Ovary (tissue), 9 donors: Measurements from ENCODE around the gene ACBD4. TPM values are rescaled to one million over a fixed set of nuclear protein-coding genes. Genes with fewer than 3 reads are reported as not detected.

Source experiments
- DNase-seq, 5 donors: peaks; one replicate each; pipeline ENCODE4 v3.0.0-alpha.2; 2019 to 2020
- H3K27ac ChIP-seq, 2 donors: fragments of 200-600 bp; one replicate each; pipeline versions ENCODE4 v1.5.1 to v1.8.0; 2019 to 2022
- H3K27me3 ChIP-seq: fragments of 200-600 bp; one replicate; pipeline ENCODE4 v1.8.0; 2022
- H3K36me3 ChIP-seq: fragments of 200-600 bp; sonication (generic); one replicate; pipeline ENCODE4 v1.5.1; 2019
- H3K4me1 ChIP-seq: one replicate; pipeline ENCODE4 v1.8.1; 2013; ENCODE audit warnings: mild to moderate bottlenecking, moderate library complexity; ENCODE audit not compliant: insufficient read depth
- H3K4me3 ChIP-seq: fragments of 200-600 bp; sonication (generic); one replicate; pipeline ENCODE4 v1.5.1; 2017
- H3K9me3 ChIP-seq, 2 donors: fragments of 200-600 bp in 1 of 2; sonication (generic) in 1 of 2; one replicate each; pipeline versions ENCODE4 v1.5.1 to v1.8.1; 2013 to 2019; ENCODE audit warnings: mild to moderate bottlenecking in 1 of 2, moderate library complexity in 1 of 2
- CTCF ChIP-seq, 3 donors: fragments of 450-650 bp in 2 of 3; fragments of 200-600 bp in 1 of 3; IDR thresholded peaks; one replicate each; pipeline versions ENCODE4 v1.5.1 to v1.8.0; 2016 to 2022; ENCODE audit warnings: antibody characterized with exemption in 3 of 3, mild to moderate bottlenecking in 1 of 3
- EP300 ChIP-seq: sonication (generic); formaldehyde crosslinking; IDR thresholded peaks from one replicate; pipeline ENCODE4 v1.6.1; 2017; ENCODE audit warnings: antibody characterized with exemption
- POLR2A ChIP-seq: fragments of 450-650 bp; IDR thresholded peaks from one replicate; pipeline ENCODE4 v1.6.1; 2017; ENCODE audit warnings: antibody characterized with exemption, mild to moderate bottlenecking, moderate library complexity
- WGBS, 3 donors: extraction: QIAGEN DNeasy Blood & Tissue Kit in 1 of 3; methylation state at CpG; one replicate each; pipeline versions ENCODE4 v1.1.5 to v1.1.7; 2013 to 2017; 5-methylcytosine and 5-hydroxymethylcytosine counted together
- intact Hi-C, 4 donors: fragments of 100-400 bp; cut with DNase I; formaldehyde crosslinking; loops; one replicate each; pipeline versions ENCODE4 v1.11.0 to v1.15.1; 2022 to 2023
- polyA plus RNA-seq, 2 donors: library from polyadenylated mRNA; stranded (reverse); fragments of 200-250 nt in 1 of 2; fragments of 350-450 nt in 1 of 2; fragmentation: Illumina TruSeq in 1 of 2; extraction: RNeasy Lipid Tissue Mini Kit (QIAGEN cat#74804) in 1 of 2; gene quantifications; one replicate each; pipeline ENCODE4 v1.2.3, GENCODE V29; 2013 to 2014
- total RNA-seq, 7 donors: library from RNA; depleted of rRNA in 2 of 7; stranded (reverse); fragments of >200 nt in 2 of 7; fragmentation: NEBNext Ultra II Directional in 3 of 7; extraction: Animal tissue kit (Norgen Biotek cat#: 25700) in 3 of 7; gene quantifications; one replicate each; pipeline versions ENCODE4 v1.1.0 to v1.2.4, GENCODE V29; 2016 to 2023
- donor health status: DM: no; HTN: no; CAD: no; lungs with moderate emphysema.
- donor health status: DM: no; HTN: no; CAD: no.
- donor health status: Bipolar disorder and iron deficiency.
- donor health status: DM: yes; HTN: yes; CAD: no.
- donor health status: DM: no; HTN: no; CAD: no.
- donor health status: DM: yes; HTN: yes; CAD: no.

Gene ACBD4
- total and polyA plus RNA-seq, 9 donors = 11.0 to 24.5 (median 18.5) TPM

DNA sequence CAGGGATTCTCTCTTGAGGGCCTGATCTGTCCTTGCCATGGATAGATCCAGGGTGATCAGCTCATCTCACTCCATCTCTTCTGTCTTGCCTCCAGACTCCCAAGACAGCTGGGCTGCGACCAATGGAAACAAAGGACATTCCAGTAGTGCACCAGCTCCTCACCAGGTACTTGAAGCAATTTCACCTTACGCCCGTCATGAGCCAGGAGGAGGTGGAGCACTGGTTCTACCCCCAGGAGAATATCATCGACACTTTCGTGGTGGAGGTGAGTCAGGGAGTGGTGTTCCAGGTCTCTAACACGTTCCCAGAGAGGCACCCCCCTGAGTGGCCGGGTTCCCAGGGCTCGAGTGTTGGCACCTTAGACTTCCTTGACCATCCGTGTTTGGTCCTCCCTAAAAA is 32.6 kb upstream of the ACBD4 start:
- WGBS, 3 donors = 85 to 87% (median 86%) methylated on average over 9 of the region's 9 CpGs
- H3K27me3 ChIP-seq = no peaks in the 10 kb centered on the region

DNA sequence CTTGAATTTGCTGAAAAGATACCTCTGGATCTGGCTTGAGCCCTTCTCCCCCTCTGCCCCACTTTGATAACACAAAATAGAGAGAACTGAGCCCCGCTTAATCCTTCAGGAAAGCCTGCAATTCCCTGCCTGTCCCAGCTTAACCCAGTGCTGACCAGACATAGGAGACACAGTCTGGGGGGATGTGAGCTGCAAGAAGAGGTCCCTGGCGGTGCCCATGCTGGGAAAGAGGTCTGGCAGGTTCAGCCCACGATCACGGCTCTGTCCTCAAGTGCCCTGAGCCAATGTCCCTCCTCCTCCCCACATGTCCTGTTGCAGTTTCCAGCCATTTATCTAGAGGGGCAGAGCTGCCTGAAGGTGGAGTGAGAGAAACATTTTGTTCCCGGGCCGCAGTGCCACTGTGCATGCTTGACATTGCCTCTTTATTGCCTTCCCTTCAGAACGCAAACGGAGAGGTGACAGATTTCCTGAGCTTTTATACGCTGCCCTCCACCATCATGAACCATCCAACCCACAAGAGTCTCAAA is 32.2 kb upstream of the ACBD4 start:
- Histone ChIP-seq H3K4me1 (peaks cover 10% of the 10 kb centered on the region), H3K9me3 (no peaks in the 10 kb centered on the region), H3K27me3 (no peaks in the 10 kb centered on the region), H3K36me3 (no peaks in the 10 kb centered on the region), H3K4me3 (no peak overlapping the region), H3K27ac (no peak overlapping the region)
- TF ChIP-seq CTCF (IDR thresholded peaks at IDR 0.05) = no peak
- TF ChIP-seq POLR2A = no peak
- no peak for TF ChIP-seq EP300
- no peak for DNase-seq
- intact Hi-C loops = no loop called here
- 78 to 81% (median 81%) methylated on average over 9 of the region's 9 CpGs for WGBS, 3 donors

More for the DNA sequence above, 32.6 kb upstream of the ACBD4 start:
- Histone ChIP-seq H3K4me3 (no peak overlapping the region), H3K9me3 (no peaks in the 10 kb centered on the region), H3K27ac (no peak overlapping the region), H3K4me1 (peaks cover 10% of the 10 kb centered on the region), H3K36me3 (no peaks in the 10 kb centered on the region)
- TF ChIP-seq CTCF (IDR thresholded peaks at IDR 0.05) (no peak), EP300 (no peak), POLR2A (no peak)
- DNase-seq = no peak
- intact Hi-C loops = no loop called here

- intact Hi-C loops = loop anchor here in 1 of 4 donors (2.0 kb wide), 1 partner anchor 25 kb away; no protein-coding TSS in a partner anchor
These were observed 31.5 kb upstream of the ACBD4 start for GRCh38 chr17:45104029-45104428.

GRCh38 chr17:45104497-45104896 is 31.0 kb upstream of the ACBD4 start:
- intact Hi-C loops = loop anchor here in 1 of 4 donors (2.0 kb wide), 1 partner anchor 24 kb away; no protein-coding TSS in a partner anchor
- H3K27me3 ChIP-seq = no peaks in the 10 kb centered on the region
- H3K36me3 ChIP-seq = no peaks in the 10 kb centered on the region
- H3K9me3 ChIP-seq = no peaks in the 10 kb centered on the region
- WGBS, 3 donors = 85 to 87% (median 87%) methylated on average over 6 of the region's 6 CpGs
- no peak for DNase-seq
- H3K4me3 ChIP-seq = no peak overlapping the region
- no peak overlapping the region for H3K27ac ChIP-seq
- H3K4me1 ChIP-seq = peaks cover 7% of the 10 kb centered on the region
- TF ChIP-seq CTCF (IDR thresholded peaks at IDR 0.05) = no peak
- no peak for TF ChIP-seq POLR2A
- TF ChIP-seq EP300 = no peak

More at GRCh38 chr17:45104029-45104428, 31.5 kb upstream of the ACBD4 start:
- TF ChIP-seq EP300 (no peak), POLR2A (no peak), CTCF (IDR thresholded peaks at IDR 0.05) (no peak)
- DNase-seq = no peak
- Histone ChIP-seq H3K36me3 (no peaks in the 10 kb centered on the region), H3K9me3 (no peaks in the 10 kb centered on the region), H3K4me1 (peaks cover 7% of the 10 kb centered on the region), H3K27ac (no peak overlapping the region), H3K27me3 (no peaks in the 10 kb centered on the region), H3K4me3 (no peak overlapping the region)
- 82 to 88% (median 88%) methylated on average over 8 of the region's 8 CpGs for WGBS, 3 donors
